GM06990 (cell line): ENCODE measurements around the gene MYL5.

Source experiments
- DNase-seq: peaks from one replicate; pipeline ENCODE4 v3.0.0-alpha.2; 2011; ENCODE audit not compliant: insufficient read length; ENCODE audit errors: extremely low read depth
- H3K27me3 ChIP-seq: replicated peaks from 2 replicates; pipeline ENCODE4 v1.6.0; 2011; ENCODE audit warnings: low read length; ENCODE audit not compliant: control insufficient read depth, insufficient read depth
- H3K36me3 ChIP-seq: 2 replicates; pipeline ENCODE4 v1.5.1; 2011; ENCODE audit warnings: low read length; ENCODE audit not compliant: control insufficient read depth, insufficient read depth
- H3K4me3 ChIP-seq: replicated peaks from 2 replicates; pipeline ENCODE4 v1.5.1; 2011; ENCODE audit warnings: low read depth, mild to moderate bottlenecking, control low read depth, low read length
- CTCF ChIP-seq: IDR thresholded peaks from 2 replicates; pipeline ENCODE4 v1.5.1; 2011; ENCODE audit warnings: low read length, control low read depth, mild to moderate bottlenecking, inconsistent platforms; ENCODE audit not compliant: insufficient read depth, poor library complexity, severe bottlenecking

Gene MYL5

GRCh38 chr4:685679-686412 is 11.5 kb downstream of the MYL5 start:
- H3K36me3 ChIP-seq, result no peaks in the 10 kb centered on the region
- no peak overlapping the region for H3K4me3 ChIP-seq
- no peaks in the 10 kb centered on the region for H3K27me3 ChIP-seq
- no peak for TF ChIP-seq CTCF
- DNase-seq, result peak; percentile 15

GRCh38 chr4:686413-687040 is 12.2 kb downstream of the MYL5 start:
- Histone ChIP-seq H3K36me3 (no peaks in the 10 kb centered on the region), H3K27me3 (no peaks in the 10 kb centered on the region), H3K4me3 (no peak overlapping the region)
- peak; percentile 14 for DNase-seq
- no peak for TF ChIP-seq CTCF

GRCh38 chr4:687048-687970 is 13.0 kb downstream of the MYL5 start:
- Histone ChIP-seq H3K4me3 (no peak overlapping the region), H3K36me3 (no peaks in the 10 kb centered on the region)
- DNase-seq, result no peak

GRCh38 chr4:687971-688853 is 13.9 kb downstream of the MYL5 start:
- peak overlapping the region; percentile 3 for H3K4me3 ChIP-seq
- H3K27me3 ChIP-seq, result no peaks in the 10 kb centered on the region
- TF ChIP-seq CTCF, result no peak
- no peak for DNase-seq
- H3K36me3 ChIP-seq, result no peaks in the 10 kb centered on the region

More at GRCh38 chr4:687048-687970, 13.0 kb downstream of the MYL5 start:
- no peaks in the 10 kb centered on the region for H3K27me3 ChIP-seq
- TF ChIP-seq CTCF, result no peak
